HG02981 (cell line): Measurements from ENCODE around the gene YEATS4.

Experiments used
- ATAC-seq: cut with Tn5 transposase; IDR thresholded peaks from one replicate; pipeline ENCODE4 v1.9.1; 2021; ENCODE audit warnings: mild to moderate bottlenecking, moderate library complexity; ENCODE audit not compliant: unreplicated experiment

The YEATS4 gene

DNA sequence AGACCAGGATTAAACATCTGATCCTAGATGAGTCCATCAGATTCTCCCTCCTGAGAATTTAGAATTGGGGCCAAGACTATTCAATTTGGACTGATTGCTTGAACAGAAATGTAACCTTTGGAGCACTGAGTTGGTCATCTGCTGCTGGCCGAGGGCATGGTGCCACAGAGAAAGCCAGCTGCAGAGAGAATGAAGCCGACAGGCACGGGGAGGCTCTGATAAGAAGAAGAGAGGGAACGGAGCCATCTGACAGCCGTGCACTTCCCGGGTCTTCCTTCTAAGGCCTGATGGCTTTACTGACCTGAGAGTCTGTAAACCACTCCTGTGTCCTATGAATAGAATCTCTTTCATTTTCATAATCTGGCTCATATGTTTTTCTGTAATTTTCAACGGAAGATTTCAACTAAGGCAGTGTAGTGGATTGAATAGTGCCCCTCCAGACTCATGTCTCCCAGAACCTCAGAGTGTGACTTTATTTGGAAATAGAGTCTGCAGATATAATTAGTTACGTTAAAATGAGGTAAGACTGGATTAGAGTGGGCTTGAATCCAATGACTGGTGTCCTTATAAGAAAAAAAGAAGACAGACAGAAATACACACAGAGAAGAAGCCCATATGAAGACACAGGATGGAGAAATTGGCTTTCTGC, 71.5 kb downstream of the YEATS4 start:
- ATAC-seq, result no peak

DNA sequence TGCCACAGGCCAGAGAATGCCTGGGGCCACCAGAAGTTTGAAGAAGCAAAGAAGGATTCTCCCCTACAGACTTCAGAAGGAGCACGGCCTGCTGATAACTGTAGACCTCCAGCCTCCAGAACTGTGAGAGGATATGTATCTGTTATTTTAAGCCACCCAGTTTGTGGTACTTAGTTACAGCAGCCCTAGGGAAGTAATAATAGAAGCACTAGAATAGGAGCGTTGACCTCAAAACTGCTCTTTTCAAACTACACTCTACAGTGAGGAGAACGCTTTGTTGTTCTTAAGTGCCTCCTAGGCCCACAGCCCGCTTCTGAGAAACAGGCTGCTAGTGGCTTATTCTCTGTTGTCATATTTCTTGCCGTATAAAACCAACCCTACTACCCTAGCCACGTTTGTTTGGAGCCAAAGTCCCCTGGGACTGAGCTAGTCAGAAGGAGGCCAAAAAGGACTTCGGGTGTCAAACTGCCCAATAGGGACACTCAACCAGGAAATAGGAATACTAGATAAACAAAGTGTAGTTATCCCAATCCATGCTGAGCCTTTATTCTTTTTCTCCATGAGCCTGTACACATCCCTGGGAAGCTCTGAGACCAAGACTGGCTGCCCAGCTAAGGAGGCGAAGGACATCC, 72.2 kb downstream of the YEATS4 start:
- ATAC-seq, result no peak

GRCh38 chr12:69433653-69434052, 74.1 kb downstream of the YEATS4 start:
- no peak for ATAC-seq

- ATAC-seq, result no peak
Observed at GRCh38 chr12:69435644-69436043, 76.1 kb downstream of the YEATS4 start.

- no peak for ATAC-seq
Observed at GRCh38 chr12:69437073-69437472, 77.5 kb downstream of the YEATS4 start.

DNA sequence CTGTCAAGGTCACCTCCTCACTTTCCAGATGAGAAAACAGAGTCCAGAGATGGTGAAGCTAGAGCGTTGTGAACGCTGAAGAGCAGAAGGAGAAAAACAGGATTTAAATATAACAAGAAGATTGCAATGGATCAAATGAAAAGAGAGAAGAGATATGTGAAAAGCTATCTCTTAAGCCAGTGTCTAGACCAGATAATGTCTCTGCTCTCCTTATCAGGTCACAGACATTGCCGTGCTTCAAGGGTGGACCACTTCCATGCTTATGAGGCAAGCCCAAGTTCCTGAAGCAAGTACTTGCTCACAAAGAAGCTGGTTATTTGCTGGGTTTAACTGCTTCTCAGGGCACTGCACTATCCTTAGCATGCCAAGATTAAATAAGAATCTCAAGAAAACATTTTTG, 79.0 kb downstream of the YEATS4 start:
- ATAC-seq, result no peak

- no peak for ATAC-seq
Observed at GRCh38 chr12:69440016-69440415, 80.5 kb downstream of the YEATS4 start.
